K562 (cell line): ENCODE results near the gene CENPT. TPM values are rescaled to one million over a fixed set of nuclear protein-coding genes. Genes with fewer than 3 reads are reported as not detected.
A peak's percentile ranks its signal among the peaks of the same experiment; 100 is the strongest.

Experiments used
- ARID1B ChIP-seq: fragments of 450-650 bp; IDR thresholded peaks from 2 replicates; pipeline ENCODE4 v1.6.1; 2016; ENCODE audit warnings: antibody characterized with exemption, mild to moderate bottlenecking, inconsistent platforms
- ARID2 ChIP-seq: fragments of 450-650 bp; IDR thresholded peaks from 2 replicates; pipeline ENCODE4 v1.6.1; 2017; ENCODE audit warnings: antibody characterized with exemption, mild to moderate bottlenecking
- CC2D1A ChIP-seq: fragments of 450-650 bp; IDR thresholded peaks from 2 replicates; pipeline ENCODE4 v1.6.1; 2017; ENCODE audit warnings: mild to moderate bottlenecking
- HOXB6 ChIP-seq: fragments of 250-450 bp; sonication (Bioruptor Pico); IDR thresholded peaks from 2 replicates; pipeline ENCODE4 v1.5.1; 2022; ENCODE audit warnings: mild to moderate bottlenecking, borderline replicate concordance
- KDM2B ChIP-seq: fragments of 250-450 bp; sonication (Bioruptor Pico); IDR thresholded peaks from 2 replicates; pipeline ENCODE4 v1.8.0; 2021; ENCODE audit warnings: mild to moderate bottlenecking, moderate library complexity
- MAFF ChIP-seq: IDR thresholded peaks from 2 replicates; pipeline ENCODE4 v1.6.1; 2012; ENCODE audit warnings: low read length, improper control_type of control experiment
- NCOA2 ChIP-seq, 2 experiments: fragments of 450-650 bp; IDR thresholded peaks; 2 replicates each; pipeline ENCODE4 v1.6.1; 2018; ENCODE audit warnings: mild to moderate bottlenecking in 2 of 2, moderate library complexity in 1 of 2; ENCODE audit not compliant: partially characterized antibody in 2 of 2
- NEUROD1 ChIP-seq: fragments of 150-350 bp; IDR thresholded peaks from 2 replicates; pipeline ENCODE4 v1.6.1; 2014; ENCODE audit warnings: borderline replicate concordance, low read length, low read depth; ENCODE audit not compliant: partially characterized antibody
- PCBP2 ChIP-seq: fragments of 200-400 bp; formaldehyde crosslinking; IDR thresholded peaks from 2 replicates; pipeline ENCODE4 v1.6.1; 2018; ENCODE audit warnings: low read length, low read depth, mild to moderate bottlenecking, moderate library complexity; ENCODE audit not compliant: poor library complexity, severe bottlenecking
- PURB ChIP-seq: sonication (generic); formaldehyde crosslinking; IDR thresholded peaks from 2 replicates; pipeline ENCODE4 v1.9.0; 2021; ENCODE audit warnings: low read depth, mild to moderate bottlenecking, missing genetic modification reagents
- RFX7 ChIP-seq: fragments of 250-450 bp; sonication (Bioruptor Pico); IDR thresholded peaks from 2 replicates; pipeline ENCODE4 v1.5.1; 2021; ENCODE audit warnings: mild to moderate bottlenecking
- RNF2 ChIP-seq: sonication (generic); IDR thresholded peaks from 2 replicates; pipeline ENCODE4 v1.6.1; 2016
- ZBTB33 ChIP-seq: sonication (generic); formaldehyde crosslinking; IDR thresholded peaks from 2 replicates; pipeline ENCODE4 v1.8.1; 2023; ENCODE audit warnings: mild to moderate bottlenecking, missing genetic modification reagents
- ZNF121 ChIP-seq: sonication (generic); formaldehyde crosslinking; conservative IDR thresholded peaks from 2 replicates; pipeline ENCODE4 v1.8.0; 2022; ENCODE audit warnings: missing genetic modification reagents
- ZNF239 ChIP-seq: fragments of 250-450 bp; sonication (Bioruptor Pico); IDR thresholded peaks from 2 replicates; pipeline ENCODE4 v1.4.0; 2020; ENCODE audit warnings: mild to moderate bottlenecking
- ZNF639 ChIP-seq, 2 experiments: fragments of 200-800 bp in 1 of 2; sonication (Bioruptor generic) in 1 of 2; sonication (generic) in 1 of 2; formaldehyde crosslinking in 1 of 2; IDR thresholded peaks in 1 of 2; conservative IDR thresholded peaks in 1 of 2; 2 replicates each; pipeline versions ENCODE4 v1.5.0 to v1.6.1; 2016 to 2020; ENCODE audit warnings: missing compliant biosample characterization in 1 of 2, missing genetic modification characterization in 1 of 2, missing genetic modification reagents in 1 of 2
- ZNF696 ChIP-seq: fragments of 250-450 bp; sonication (Bioruptor Pico); conservative IDR thresholded peaks from 2 replicates; pipeline ENCODE4 v1.4.0; 2020; ENCODE audit warnings: mild to moderate bottlenecking, moderate library complexity
- polyA plus RNA-seq, 8 experiments: library from polyadenylated mRNA; depleted of rRNA in 4 of 8; stranded (reverse) in 5 of 8; unstranded in 3 of 8; fragments of >200 nt; fragmentation: Nextera tagmentation in 2 of 8; fragmentation: Illumina TruSeq in 1 of 8; extraction: Ambion mirVana in 2 of 8; extraction: Trizol in 1 of 8; gene quantifications; 2 replicates each; pipeline versions ENCODE4 v1.2.1 to v1.2.3, GENCODE V29; 2011 to 2014; ENCODE audit warnings: inconsistent platforms in 1 of 8, missing spikeins in 1 of 8
- total RNA-seq, 7 experiments: library from RNA; depleted of rRNA in 6 of 7; stranded (reverse); fragments of >200 nt in 6 of 7; fragmentation: Illumina TruSeq in 2 of 7; extraction: Trizol in 2 of 7; gene quantifications; 2 replicates each; pipeline versions ENCODE4 v1.2.1 to v1.2.3, GENCODE V29; 2011 to 2021; ENCODE audit warnings: low replicate concordance in 1 of 7
- TF ChIP-seq, protein P1 (sequence below): sonication (generic); formaldehyde crosslinking; IDR thresholded peaks from 2 replicates; pipeline ENCODE4 v1.8.1; 2023; ENCODE audit warnings: mild to moderate bottlenecking, missing genetic modification reagents, moderate library complexity
- TF ChIP-seq, protein P2 (sequence below): sonication (generic); formaldehyde crosslinking; IDR thresholded peaks from 2 replicates; pipeline ENCODE4 v1.8.0; 2022; ENCODE audit warnings: mild to moderate bottlenecking, missing genetic modification reagents

CENPT gene
- total and polyA plus RNA-seq, 9 of the 15 experiments (the other 6 are each of a cell fraction or from before 2014, with no cell fraction given): 3.6 to 94.2 (median 44.1) TPM

DNA sequence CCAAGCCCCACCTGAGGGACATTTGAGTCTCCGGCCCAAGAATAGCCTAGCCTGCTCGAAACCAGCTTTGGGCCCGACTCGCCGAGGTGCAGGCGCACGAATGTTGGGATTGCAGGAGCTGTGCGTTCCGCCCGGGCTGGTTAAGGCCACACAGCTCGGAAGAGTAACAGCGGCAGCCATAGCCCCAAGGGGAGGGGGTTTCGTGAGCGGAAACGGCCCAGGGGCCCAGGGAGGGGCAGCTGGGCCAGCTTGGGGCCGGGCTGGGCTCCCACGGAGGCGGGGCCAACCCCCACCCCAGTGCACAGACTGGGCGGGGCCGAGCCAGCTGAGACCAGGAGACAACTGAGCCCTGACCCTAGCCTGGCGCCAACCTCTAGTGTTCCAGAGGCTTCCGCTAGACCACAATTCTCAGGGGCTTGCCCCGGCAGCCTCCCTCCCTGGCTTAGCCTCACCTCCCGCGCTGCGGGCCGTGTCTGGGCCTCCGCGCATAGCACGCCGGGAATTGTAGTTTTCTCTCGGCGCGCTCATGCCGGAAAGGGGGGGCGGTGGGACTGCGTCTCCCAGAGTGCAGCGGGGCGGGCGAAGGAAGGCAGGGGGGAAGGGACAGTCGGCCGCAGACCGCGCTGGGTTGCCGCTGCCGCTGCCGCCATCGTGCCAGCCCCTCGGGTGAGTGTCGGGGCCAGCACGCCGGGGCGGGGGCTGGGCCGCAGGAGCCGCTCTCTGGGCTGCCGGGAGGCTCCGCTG, 1.0 kb downstream of the CENPT start, which contains the start of gene NUTF2 (continued):
- TF ChIP-seq ZNF639 (CRISPR knock-in tag; conservative IDR thresholded peaks at IDR 0.05 in 1 of 2, IDR thresholded peaks at IDR 0.05 in 1 of 2): peak in 1 of 2 experiments; percentile 93; a peak in 2 of 4 replicates
- no peak for TF ChIP-seq MAFF
- TF ChIP-seq ZBTB33 (CRISPR knock-in tag): peak; percentile 74; the same call in 1 of the 2 replicates
- TF ChIP-seq ZNF696: no peak
- TF ChIP-seq NEUROD1: peak; percentile 50
- no peak for TF ChIP-seq HOXB6
- TF ChIP-seq, protein P1, sequence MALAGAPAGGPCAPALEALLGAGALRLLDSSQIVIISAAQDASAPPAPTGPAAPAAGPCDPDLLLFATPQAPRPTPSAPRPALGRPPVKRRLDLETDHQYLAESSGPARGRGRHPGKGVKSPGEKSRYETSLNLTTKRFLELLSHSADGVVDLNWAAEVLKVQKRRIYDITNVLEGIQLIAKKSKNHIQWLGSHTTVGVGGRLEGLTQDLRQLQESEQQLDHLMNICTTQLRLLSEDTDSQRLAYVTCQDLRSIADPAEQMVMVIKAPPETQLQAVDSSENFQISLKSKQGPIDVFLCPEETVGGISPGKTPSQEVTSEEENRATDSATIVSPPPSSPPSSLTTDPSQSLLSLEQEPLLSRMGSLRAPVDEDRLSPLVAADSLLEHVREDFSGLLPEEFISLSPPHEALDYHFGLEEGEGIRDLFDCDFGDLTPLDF: peak; percentile 85
- peak; percentile 88 for TF ChIP-seq RNF2
- peak; percentile 41 for TF ChIP-seq PCBP2
- TF ChIP-seq, protein P2, sequence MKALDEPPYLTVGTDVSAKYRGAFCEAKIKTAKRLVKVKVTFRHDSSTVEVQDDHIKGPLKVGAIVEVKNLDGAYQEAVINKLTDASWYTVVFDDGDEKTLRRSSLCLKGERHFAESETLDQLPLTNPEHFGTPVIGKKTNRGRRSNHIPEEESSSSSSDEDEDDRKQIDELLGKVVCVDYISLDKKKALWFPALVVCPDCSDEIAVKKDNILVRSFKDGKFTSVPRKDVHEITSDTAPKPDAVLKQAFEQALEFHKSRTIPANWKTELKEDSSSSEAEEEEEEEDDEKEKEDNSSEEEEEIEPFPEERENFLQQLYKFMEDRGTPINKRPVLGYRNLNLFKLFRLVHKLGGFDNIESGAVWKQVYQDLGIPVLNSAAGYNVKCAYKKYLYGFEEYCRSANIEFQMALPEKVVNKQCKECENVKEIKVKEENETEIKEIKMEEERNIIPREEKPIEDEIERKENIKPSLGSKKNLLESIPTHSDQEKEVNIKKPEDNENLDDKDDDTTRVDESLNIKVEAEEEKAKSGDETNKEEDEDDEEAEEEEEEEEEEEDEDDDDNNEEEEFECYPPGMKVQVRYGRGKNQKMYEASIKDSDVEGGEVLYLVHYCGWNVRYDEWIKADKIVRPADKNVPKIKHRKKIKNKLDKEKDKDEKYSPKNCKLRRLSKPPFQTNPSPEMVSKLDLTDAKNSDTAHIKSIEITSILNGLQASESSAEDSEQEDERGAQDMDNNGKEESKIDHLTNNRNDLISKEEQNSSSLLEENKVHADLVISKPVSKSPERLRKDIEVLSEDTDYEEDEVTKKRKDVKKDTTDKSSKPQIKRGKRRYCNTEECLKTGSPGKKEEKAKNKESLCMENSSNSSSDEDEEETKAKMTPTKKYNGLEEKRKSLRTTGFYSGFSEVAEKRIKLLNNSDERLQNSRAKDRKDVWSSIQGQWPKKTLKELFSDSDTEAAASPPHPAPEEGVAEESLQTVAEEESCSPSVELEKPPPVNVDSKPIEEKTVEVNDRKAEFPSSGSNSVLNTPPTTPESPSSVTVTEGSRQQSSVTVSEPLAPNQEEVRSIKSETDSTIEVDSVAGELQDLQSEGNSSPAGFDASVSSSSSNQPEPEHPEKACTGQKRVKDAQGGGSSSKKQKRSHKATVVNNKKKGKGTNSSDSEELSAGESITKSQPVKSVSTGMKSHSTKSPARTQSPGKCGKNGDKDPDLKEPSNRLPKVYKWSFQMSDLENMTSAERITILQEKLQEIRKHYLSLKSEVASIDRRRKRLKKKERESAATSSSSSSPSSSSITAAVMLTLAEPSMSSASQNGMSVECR (CRISPR knock-in tag): peak; percentile 96
- no peak for TF ChIP-seq CC2D1A
- no peak for TF ChIP-seq KDM2B (CRISPR knock-in tag)
- TF ChIP-seq ARID1B: peak; percentile 27; the same call in 1 of the 2 replicates
- no peak for TF ChIP-seq ZNF121 (CRISPR knock-in tag)
- no peak for TF ChIP-seq PURB (CRISPR knock-in tag)
- TF ChIP-seq ARID2: no peak
- no peak for TF ChIP-seq RFX7
- no peak for TF ChIP-seq ZNF239
- TF ChIP-seq NCOA2 (IDR thresholded peaks at IDR 0.05; ENCODE audit: partially characterized antibody in 2 of 2): no peak
